Chondrocyte (in vitro differentiated cells): Measurements from ENCODE around the gene MAPK11. TPM values are rescaled to one million over a fixed set of nuclear protein-coding genes. Genes with fewer than 3 reads are reported as not detected.

ENCODE experiments used
- DNase-seq: peaks from one replicate; pipeline ENCODE4 v3.0.0; 2021; ENCODE audit warnings: mixed read lengths, low spot score
- H3K27ac Mint-ChIP-seq: one replicate; pipeline ENCODE4 v1.8.0; 2021; ENCODE audit warnings: mild to moderate bottlenecking, moderate library complexity, mixed read lengths; ENCODE audit not compliant: unreplicated experiment
- H3K27me3 Mint-ChIP-seq: 2 replicates; pipeline ENCODE4 v1.8.0; 2021; ENCODE audit warnings: low read depth, mixed read lengths
- H3K36me3 Mint-ChIP-seq: 2 replicates; pipeline ENCODE4 v1.8.0; 2021; ENCODE audit warnings: low read depth, mixed read lengths
- H3K4me1 Mint-ChIP-seq: 2 replicates; pipeline ENCODE4 v1.8.0; 2021; ENCODE audit warnings: low read depth, mild to moderate bottlenecking, mixed read lengths
- H3K4me3 Mint-ChIP-seq: one replicate; pipeline ENCODE4 v1.8.0; 2021; ENCODE audit warnings: mild to moderate bottlenecking, moderate library complexity, mixed read lengths; ENCODE audit not compliant: unreplicated experiment
- H3K9me3 Mint-ChIP-seq: 2 replicates; pipeline ENCODE4 v1.8.0; 2021; ENCODE audit warnings: low read depth, mixed read lengths
- total RNA-seq: library from RNA; stranded (reverse); gene quantifications from 3 replicates; pipeline ENCODE4 v1.2.1, GENCODE V29; 2021
- TF ChIP-seq, protein P1 (sequence below): fragments of 200-600 bp; sonication (generic); IDR thresholded peaks from 2 replicates; pipeline ENCODE4 v1.5.0; 2021; ENCODE audit warnings: antibody characterized with exemption, mild to moderate bottlenecking, moderate library complexity

The MAPK11 gene
- total RNA-seq, 1 donor from 2014 or later: 19.9 TPM

- Mint-ChIP-seq H3K36me3 (no peaks in the 10 kb centered on the region), H3K4me1 (peaks cover 14% of the 10 kb centered on the region), H3K27ac (peak within 1 kb of the TSS; percentile 65), H3K9me3 (no peaks in the 10 kb centered on the region), H3K4me3 (peak within 1 kb of the TSS; percentile 77), H3K27me3 (no peaks in the 10 kb centered on the region)
- DNase-seq: no peak
- TF ChIP-seq, protein P1, sequence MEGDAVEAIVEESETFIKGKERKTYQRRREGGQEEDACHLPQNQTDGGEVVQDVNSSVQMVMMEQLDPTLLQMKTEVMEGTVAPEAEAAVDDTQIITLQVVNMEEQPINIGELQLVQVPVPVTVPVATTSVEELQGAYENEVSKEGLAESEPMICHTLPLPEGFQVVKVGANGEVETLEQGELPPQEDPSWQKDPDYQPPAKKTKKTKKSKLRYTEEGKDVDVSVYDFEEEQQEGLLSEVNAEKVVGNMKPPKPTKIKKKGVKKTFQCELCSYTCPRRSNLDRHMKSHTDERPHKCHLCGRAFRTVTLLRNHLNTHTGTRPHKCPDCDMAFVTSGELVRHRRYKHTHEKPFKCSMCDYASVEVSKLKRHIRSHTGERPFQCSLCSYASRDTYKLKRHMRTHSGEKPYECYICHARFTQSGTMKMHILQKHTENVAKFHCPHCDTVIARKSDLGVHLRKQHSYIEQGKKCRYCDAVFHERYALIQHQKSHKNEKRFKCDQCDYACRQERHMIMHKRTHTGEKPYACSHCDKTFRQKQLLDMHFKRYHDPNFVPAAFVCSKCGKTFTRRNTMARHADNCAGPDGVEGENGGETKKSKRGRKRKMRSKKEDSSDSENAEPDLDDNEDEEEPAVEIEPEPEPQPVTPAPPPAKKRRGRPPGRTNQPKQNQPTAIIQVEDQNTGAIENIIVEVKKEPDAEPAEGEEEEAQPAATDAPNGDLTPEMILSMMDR: no peak
Observed at GRCh38 chr22:50261615-50262459, 8.3 kb downstream of the MAPK11 start, which contains the start of gene MAPK12. Gene MAPK12 (minus strand): TSS chr22:50261683. CDS start chr22:50261509, 174 bp downstream.

- Mint-ChIP-seq H3K27me3 (no peaks in the 10 kb centered on the region), H3K9me3 (no peaks in the 10 kb centered on the region)
Observed at GRCh38 chr22:50260801-50261614, 9.2 kb downstream of the MAPK11 start.

GRCh38 chr22:50260434-50260800 lies 9.8 kb downstream of the MAPK11 start:
- H3K36me3 Mint-ChIP-seq: no peaks in the 10 kb centered on the region
- H3K27me3 Mint-ChIP-seq: no peaks in the 10 kb centered on the region
- no peaks in the 10 kb centered on the region for H3K9me3 Mint-ChIP-seq
- peak overlapping the region; percentile 63 for H3K27ac Mint-ChIP-seq
- H3K4me1 Mint-ChIP-seq: peaks cover 14% of the 10 kb centered on the region
- TF ChIP-seq, protein P1: no peak
- no peak for DNase-seq
- H3K4me3 Mint-ChIP-seq: peak overlapping the region; percentile 77

More at GRCh38 chr22:50260801-50261614, 9.2 kb downstream of the MAPK11 start:
- Mint-ChIP-seq H3K27ac (peak overlapping the region; percentile 63), H3K4me1 (peaks cover 14% of the 10 kb centered on the region), H3K36me3 (no peaks in the 10 kb centered on the region), H3K4me3 (peak overlapping the region; percentile 77)
- no peak for DNase-seq
- TF ChIP-seq, protein P1: no peak

DNA sequence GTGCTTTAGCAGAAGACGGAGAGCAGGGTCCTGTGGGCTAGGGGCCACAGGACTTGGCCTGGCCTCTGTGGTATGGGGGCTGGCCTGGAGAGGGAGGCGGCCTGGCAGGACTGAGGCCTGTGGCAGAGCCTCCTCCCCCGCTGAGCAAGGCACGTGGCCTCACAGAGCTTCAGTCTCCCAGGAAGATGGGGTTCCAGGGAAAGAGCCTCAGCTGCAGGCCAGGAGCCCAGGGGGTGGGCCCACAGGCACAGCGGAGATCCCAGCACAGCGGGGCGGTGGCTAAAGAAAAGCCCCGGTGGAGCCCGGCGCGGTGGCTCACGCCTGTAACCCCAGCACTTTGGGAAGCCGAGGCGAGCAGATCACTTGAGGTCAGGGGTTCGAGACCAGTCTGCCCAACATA lies 10.9 kb downstream of the MAPK11 start:
- H3K4me3 Mint-ChIP-seq: peak overlapping the region; percentile 49
- H3K4me1 Mint-ChIP-seq: peaks cover 14% of the 10 kb centered on the region
- TF ChIP-seq, protein P1: no peak
- H3K27me3 Mint-ChIP-seq: no peaks in the 10 kb centered on the region
- no peak for DNase-seq
- H3K27ac Mint-ChIP-seq: no peak overlapping the region
- no peaks in the 10 kb centered on the region for H3K9me3 Mint-ChIP-seq
- peaks cover 2% of the 10 kb centered on the region for H3K36me3 Mint-ChIP-seq
